HG03571 (cell line): ENCODE results near the gene RNF224.

ENCODE experiments used
- ATAC-seq: cut with Tn5 transposase; IDR thresholded peaks from one replicate; pipeline ENCODE4 v1.9.1; 2021; ENCODE audit not compliant: unreplicated experiment

Gene RNF224

GRCh38 chr9:137227054-137227852 is at the start of gene RNF224:
Gene RNF224, plus strand, starts transcription at chr9:137227502. Its CDS starts 834 bp downstream, at chr9:137228336.
- no peak for ATAC-seq

- no peak for ATAC-seq
Measured at GRCh38 chr9:137178201-137178938, 48.9 kb upstream of the RNF224 start.

- ATAC-seq, result no peak
Measured at GRCh38 chr9:137178939-137179630, 48.2 kb upstream of the RNF224 start.

- ATAC-seq, result no peak
Measured at GRCh38 chr9:137179761-137180160, 47.5 kb upstream of the RNF224 start.

- no peak for ATAC-seq
Measured at GRCh38 chr9:137180491-137180890, 46.8 kb upstream of the RNF224 start.

- ATAC-seq, result no peak
Measured at GRCh38 chr9:137181680-137182079, 45.6 kb upstream of the RNF224 start.

- ATAC-seq, result no peak
Measured at GRCh38 chr9:137182836-137183235, 44.5 kb upstream of the RNF224 start.

- ATAC-seq, result no peak
Measured at GRCh38 chr9:137183980-137184595, 43.2 kb upstream of the RNF224 start.

GRCh38 chr9:137184881-137185660 is 42.2 kb upstream of the RNF224 start:
- ATAC-seq, result no peak

GRCh38 chr9:137185921-137186320 is 41.4 kb upstream of the RNF224 start:
- ATAC-seq, result no peak

- ATAC-seq, result no peak
Measured at GRCh38 chr9:137186385-137186784, 40.9 kb upstream of the RNF224 start.

GRCh38 chr9:137187386-137187785 is 39.9 kb upstream of the RNF224 start:
- no peak for ATAC-seq

- no peak for ATAC-seq
Measured at GRCh38 chr9:137188086-137188489, 39.2 kb upstream of the RNF224 start.

GRCh38 chr9:137188490-137189296 is 38.6 kb upstream of the RNF224 start, which contains the start of the genes ANAPC2 and SSNA1:
Gene ANAPC2, minus strand, starts transcription at chr9:137188560. Its CDS starts 28 bp downstream, at chr9:137188532.
Gene SSNA1, plus strand, starts transcription at chr9:137188676. Its CDS starts 51 bp downstream, at chr9:137188727.
- ATAC-seq, result peak; percentile 73

GRCh38 chr9:137189297-137190295 is 37.7 kb upstream of the RNF224 start:
- no peak for ATAC-seq

GRCh38 chr9:137190315-137190856 is 36.9 kb upstream of the RNF224 start:
- ATAC-seq, result no peak

GRCh38 chr9:137191245-137191644 is 36.1 kb upstream of the RNF224 start:
- no peak for ATAC-seq
